ENCODE data around the gene GPR160.

DNA sequence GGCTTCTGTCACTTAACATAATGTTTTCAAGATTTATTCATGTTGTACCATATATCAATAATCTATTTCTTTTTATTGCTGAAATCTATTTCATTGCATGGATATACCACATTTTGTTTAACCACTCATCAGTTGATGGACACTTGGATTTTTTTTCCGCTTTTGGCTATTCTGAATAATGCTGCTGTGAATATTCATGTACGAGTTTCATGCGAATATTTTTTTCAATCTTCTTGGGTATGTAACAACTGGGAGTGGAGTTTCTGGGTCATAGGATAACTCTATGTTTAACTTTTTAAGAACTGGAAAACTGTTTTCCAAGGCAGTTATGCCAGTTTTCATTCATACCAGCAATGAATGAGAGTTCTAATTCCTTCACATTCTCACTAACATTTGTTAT, 21.7 kb upstream of the GPR160 start:
- TF ChIP-seq, protein P1, sequence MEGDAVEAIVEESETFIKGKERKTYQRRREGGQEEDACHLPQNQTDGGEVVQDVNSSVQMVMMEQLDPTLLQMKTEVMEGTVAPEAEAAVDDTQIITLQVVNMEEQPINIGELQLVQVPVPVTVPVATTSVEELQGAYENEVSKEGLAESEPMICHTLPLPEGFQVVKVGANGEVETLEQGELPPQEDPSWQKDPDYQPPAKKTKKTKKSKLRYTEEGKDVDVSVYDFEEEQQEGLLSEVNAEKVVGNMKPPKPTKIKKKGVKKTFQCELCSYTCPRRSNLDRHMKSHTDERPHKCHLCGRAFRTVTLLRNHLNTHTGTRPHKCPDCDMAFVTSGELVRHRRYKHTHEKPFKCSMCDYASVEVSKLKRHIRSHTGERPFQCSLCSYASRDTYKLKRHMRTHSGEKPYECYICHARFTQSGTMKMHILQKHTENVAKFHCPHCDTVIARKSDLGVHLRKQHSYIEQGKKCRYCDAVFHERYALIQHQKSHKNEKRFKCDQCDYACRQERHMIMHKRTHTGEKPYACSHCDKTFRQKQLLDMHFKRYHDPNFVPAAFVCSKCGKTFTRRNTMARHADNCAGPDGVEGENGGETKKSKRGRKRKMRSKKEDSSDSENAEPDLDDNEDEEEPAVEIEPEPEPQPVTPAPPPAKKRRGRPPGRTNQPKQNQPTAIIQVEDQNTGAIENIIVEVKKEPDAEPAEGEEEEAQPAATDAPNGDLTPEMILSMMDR (conservative IDR thresholded peaks at IDR 0.05 in 1 of 2, IDR thresholded peaks at IDR 0.05 in 1 of 2; ENCODE audit: extremely low read depth in 1 of 2, insufficient read depth in 1 of 2, low read depth in 1 of 2, low read length in 2 of 2), result no peak
- no peak for TF ChIP-seq EZH2 (IDR thresholded peaks at IDR 0.05; ENCODE audit: borderline replicate concordance, low read length)
